ENCODE measurements around the gene GSK3A.

The GSK3A gene

GRCh38 chr19:42201489-42202289 lies 40.7 kb downstream of the GSK3A start:
- no peak for TF ChIP-seq CTCF (IDR thresholded peaks at IDR 0.05; ENCODE audit: low read depth, low read length)
- Histone ChIP-seq H3K36me3 (peaks cover 10% of the 10 kb centered on the region), H3K9me3 (no peaks in the 10 kb centered on the region), H3K4me3 (ENCODE audit: low read depth, low read length) (no peak overlapping the region), H3K27me3 (no peaks in the 10 kb centered on the region), H3K4me1 (no peaks in the 10 kb centered on the region)
- no peak for DNase-seq

- peaks cover 10% of the 10 kb centered on the region for H3K36me3 ChIP-seq
- H3K4me3 ChIP-seq (ENCODE audit: low read depth, low read length): no peak overlapping the region
- H3K9me3 ChIP-seq: no peaks in the 10 kb centered on the region
- no peak for DNase-seq
- no peaks in the 10 kb centered on the region for H3K27me3 ChIP-seq
- TF ChIP-seq CTCF (IDR thresholded peaks at IDR 0.05; ENCODE audit: low read depth, low read length): no peak
- H3K4me1 ChIP-seq: no peaks in the 10 kb centered on the region
Measured at GRCh38 chr19:42200116-42200715, 42.2 kb downstream of the GSK3A start.

GRCh38 chr19:42199440-42200115 lies 42.8 kb downstream of the GSK3A start:
- no peak for TF ChIP-seq CTCF (IDR thresholded peaks at IDR 0.05; ENCODE audit: low read depth, low read length)
- Histone ChIP-seq H3K9me3 (no peaks in the 10 kb centered on the region), H3K27me3 (no peaks in the 10 kb centered on the region), H3K36me3 (peaks cover 10% of the 10 kb centered on the region), H3K4me1 (no peaks in the 10 kb centered on the region), H3K4me3 (ENCODE audit: low read depth, low read length) (no peak overlapping the region)
- no peak for DNase-seq

GRCh38 chr19:42198676-42199439 lies 43.5 kb downstream of the GSK3A start:
- Histone ChIP-seq H3K4me3 (ENCODE audit: low read depth, low read length) (no peak overlapping the region), H3K4me1 (no peaks in the 10 kb centered on the region), H3K36me3 (peaks cover 10% of the 10 kb centered on the region), H3K9me3 (no peaks in the 10 kb centered on the region), H3K27me3 (no peaks in the 10 kb centered on the region)
- no peak for DNase-seq
- TF ChIP-seq CTCF (IDR thresholded peaks at IDR 0.05; ENCODE audit: low read depth, low read length): no peak

- no peak for TF ChIP-seq CTCF (IDR thresholded peaks at IDR 0.05; ENCODE audit: low read depth, low read length)
- DNase-seq: no peak
- H3K4me3 ChIP-seq (ENCODE audit: low read depth, low read length): no peak overlapping the region
Measured at GRCh38 chr19:42197375-42197817, 45.0 kb downstream of the GSK3A start.

More at GRCh38 chr19:42197375-42197817, 45.0 kb downstream of the GSK3A start:
- Histone ChIP-seq H3K4me1 (no peaks in the 10 kb centered on the region), H3K9me3 (no peaks in the 10 kb centered on the region), H3K27me3 (peaks cover 3% of the 10 kb centered on the region; the same call in 1 of the 2 replicates), H3K36me3 (peaks cover 10% of the 10 kb centered on the region)
